Putamen (tissue), 1 donor: Measurements from ENCODE around the gene CPLANE1.

ENCODE experiments used
- DNase-seq: peaks from one replicate; pipeline ENCODE4 v3.0.0-alpha.2; 2016; ENCODE audit warnings: low spot score

CPLANE1 gene

DNA sequence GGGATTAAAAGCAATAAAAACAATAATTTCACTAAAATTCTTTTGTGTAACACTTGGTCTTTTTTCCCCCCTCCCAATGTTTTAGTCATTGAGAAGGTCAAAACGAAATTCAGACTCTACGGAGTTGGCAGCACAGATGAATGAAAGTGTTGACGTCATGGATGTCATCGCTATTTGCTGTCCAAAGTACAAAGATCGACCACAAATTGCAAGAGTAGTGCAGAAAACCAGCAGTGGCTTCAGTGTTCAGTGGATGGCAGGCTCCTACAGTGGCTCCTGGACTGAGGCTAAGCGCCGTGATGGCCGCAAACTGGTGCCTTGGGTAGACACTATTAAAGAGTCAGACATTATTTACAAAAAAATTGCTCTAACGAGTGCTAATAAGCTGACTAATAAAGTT lies 184.7 kb downstream of the CPLANE1 start:
- DNase-seq: no peak

DNA sequence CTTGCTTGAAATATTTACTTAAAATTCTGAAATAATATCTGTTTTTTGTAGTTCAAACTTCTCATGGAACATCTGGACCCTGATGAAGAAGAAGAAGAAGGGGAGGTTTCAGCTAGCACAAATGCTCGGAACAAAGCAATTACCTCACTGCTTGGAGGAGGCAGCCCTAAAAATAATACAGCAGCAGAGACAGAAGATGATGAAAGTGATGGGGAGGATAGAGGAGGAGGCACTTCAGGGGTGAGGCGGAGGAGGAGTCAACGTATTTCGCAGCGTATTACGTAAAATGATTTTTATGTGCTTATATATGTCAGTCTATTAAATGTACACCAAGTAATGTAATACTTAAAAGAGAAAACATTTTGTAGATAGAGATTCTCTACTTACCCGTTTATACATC lies 185.4 kb downstream of the CPLANE1 start:
- peak; percentile 73 for DNase-seq

DNA sequence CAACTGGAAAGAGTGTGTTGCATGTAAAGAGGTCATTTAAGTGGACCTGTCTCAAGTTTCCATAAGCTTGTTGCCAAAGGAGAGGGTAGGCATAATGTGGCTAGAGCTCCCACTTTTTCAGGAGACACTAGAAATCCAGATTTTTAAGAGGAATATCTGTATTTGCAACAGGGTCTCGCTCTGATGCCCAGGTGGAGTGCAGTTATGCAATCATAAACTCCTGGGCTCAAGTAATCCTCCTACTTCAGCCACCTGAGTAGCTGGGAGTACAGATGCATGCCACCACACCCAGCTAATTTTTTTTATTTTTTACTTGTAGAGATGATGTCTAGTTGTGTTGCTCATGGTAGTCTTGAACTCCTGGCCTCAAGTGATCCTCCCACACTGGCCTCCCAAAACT lies 189.1 kb downstream of the CPLANE1 start:
- DNase-seq: no peak

DNA sequence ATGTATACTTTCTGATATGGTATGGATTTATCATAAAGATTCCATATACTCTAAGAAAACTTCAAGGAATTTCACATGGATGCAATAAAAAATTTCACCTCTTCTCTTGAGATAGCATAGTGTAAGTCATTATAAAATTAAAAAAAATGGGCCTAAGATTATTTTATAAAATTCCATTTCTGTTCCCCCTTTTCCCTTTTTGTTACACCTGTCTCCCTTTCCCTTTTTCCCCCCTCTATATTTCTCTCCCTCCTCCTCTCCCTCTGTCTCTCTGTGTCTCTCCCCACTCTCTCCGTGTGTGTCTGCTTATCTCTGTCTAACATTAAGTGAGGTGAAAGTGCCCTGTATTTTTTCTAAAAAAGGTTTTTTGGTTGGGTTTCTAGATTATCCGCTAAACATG lies 192.4 kb downstream of the CPLANE1 start:
- no peak for DNase-seq
